BE2C (cell line): Measurements from ENCODE around the gene PTH2R.
"Not testable (repeated sequence)": the region's sequence is repeated elsewhere in the genome, so short reads cannot be mapped to it uniquely, and the experiment has no call there.

Experiments used
- DNase-seq: peaks from one replicate; pipeline ENCODE4 v3.0.0-alpha.2; 2020
- H3K27me3 ChIP-seq: fragments of 250-450 bp; sonication (Bioruptor Pico); 2 replicates; pipeline ENCODE4 v1.5.1; 2020; ENCODE audit warnings: mild to moderate bottlenecking
- H3K36me3 ChIP-seq: fragments of 250-450 bp; sonication (Bioruptor Pico); 2 replicates; pipeline ENCODE4 v1.5.1; 2020; ENCODE audit warnings: mild to moderate bottlenecking
- H3K4me1 ChIP-seq: fragments of 250-450 bp; sonication (Bioruptor Pico); 2 replicates; pipeline ENCODE4 v1.5.1; 2020
- H3K4me3 ChIP-seq: 2 replicates; pipeline ENCODE4 v1.5.1; 2011; ENCODE audit warnings: low read depth, low read length
- H3K9me3 ChIP-seq: fragments of 250-450 bp; sonication (Bioruptor Pico); 2 replicates; pipeline ENCODE4 v1.5.1; 2020
- TF ChIP-seq, protein P1 (sequence below): IDR thresholded peaks from 2 replicates; pipeline ENCODE4 v1.5.1; 2012; ENCODE audit warnings: mild to moderate bottlenecking, low read depth, low read length

The PTH2R gene

DNA sequence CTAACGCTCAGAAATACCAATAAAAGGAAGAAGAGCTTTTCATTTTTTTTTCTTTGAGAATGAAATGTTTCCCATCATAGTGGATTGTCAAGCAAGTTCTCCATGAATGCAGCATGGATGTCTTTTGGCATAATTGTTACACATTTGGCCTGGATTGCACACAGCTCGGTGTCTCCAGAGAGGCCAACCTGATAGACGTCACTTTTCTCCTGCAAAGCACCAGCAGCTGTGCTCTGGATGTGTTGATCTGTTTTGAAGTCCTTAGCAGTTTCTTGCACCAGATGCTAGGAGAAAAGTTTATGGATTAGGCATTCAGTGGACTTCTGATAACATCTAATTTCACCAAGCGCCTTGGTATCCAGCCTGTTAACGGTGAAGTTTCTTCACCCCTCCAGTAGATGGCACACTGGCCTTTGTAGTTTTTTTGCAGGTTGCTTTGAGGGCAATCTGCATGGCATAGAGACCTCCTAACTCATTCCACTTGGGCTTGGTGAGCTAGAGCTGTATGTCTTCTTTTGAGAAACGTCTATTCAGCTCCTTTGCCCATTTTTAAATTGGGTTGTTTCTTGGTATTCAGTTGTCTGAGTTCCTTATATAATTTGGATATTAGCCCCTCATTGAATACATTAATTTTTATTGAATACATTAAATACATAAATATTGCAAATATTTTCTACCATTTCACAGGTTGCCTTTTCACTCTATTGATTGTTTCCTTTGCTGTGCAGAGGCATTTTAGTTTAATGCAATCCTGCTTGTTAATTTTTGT lies 59.7 kb downstream of the PTH2R start:
- no peak overlapping the region for H3K4me3 ChIP-seq
- peaks cover 6% of the 10 kb centered on the region for H3K4me1 ChIP-seq
- DNase-seq: peak; percentile 68
- H3K36me3 ChIP-seq: no peaks in the 10 kb centered on the region
- H3K9me3 ChIP-seq: no peaks in the 10 kb centered on the region
- TF ChIP-seq, protein P1, sequence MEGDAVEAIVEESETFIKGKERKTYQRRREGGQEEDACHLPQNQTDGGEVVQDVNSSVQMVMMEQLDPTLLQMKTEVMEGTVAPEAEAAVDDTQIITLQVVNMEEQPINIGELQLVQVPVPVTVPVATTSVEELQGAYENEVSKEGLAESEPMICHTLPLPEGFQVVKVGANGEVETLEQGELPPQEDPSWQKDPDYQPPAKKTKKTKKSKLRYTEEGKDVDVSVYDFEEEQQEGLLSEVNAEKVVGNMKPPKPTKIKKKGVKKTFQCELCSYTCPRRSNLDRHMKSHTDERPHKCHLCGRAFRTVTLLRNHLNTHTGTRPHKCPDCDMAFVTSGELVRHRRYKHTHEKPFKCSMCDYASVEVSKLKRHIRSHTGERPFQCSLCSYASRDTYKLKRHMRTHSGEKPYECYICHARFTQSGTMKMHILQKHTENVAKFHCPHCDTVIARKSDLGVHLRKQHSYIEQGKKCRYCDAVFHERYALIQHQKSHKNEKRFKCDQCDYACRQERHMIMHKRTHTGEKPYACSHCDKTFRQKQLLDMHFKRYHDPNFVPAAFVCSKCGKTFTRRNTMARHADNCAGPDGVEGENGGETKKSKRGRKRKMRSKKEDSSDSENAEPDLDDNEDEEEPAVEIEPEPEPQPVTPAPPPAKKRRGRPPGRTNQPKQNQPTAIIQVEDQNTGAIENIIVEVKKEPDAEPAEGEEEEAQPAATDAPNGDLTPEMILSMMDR: peak; percentile 92
- H3K27me3 ChIP-seq: no peaks in the 10 kb centered on the region

DNA sequence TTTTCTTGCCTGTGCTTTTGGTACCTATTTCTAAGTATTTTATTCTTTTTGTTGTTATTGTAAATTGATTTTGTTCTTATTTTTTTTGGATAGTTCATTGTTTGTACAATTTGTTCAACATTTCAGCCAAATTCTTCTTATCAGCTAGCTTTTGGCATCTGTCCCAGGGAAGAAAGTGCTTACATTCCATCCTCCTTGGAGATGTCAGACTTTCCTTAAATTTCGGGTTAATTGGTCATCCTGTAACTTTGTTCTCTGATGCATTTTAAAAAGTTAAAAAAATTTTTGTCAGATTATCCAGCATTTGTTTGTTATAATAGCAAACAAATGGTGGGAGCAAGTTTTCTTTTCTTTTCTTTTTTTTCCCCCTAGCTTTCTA lies 60.3 kb downstream of the PTH2R start:
- no peak for DNase-seq
- H3K27me3 ChIP-seq: no peaks in the 10 kb centered on the region
- H3K36me3 ChIP-seq: no peaks in the 10 kb centered on the region
- TF ChIP-seq, protein P1: no peak
- no peak overlapping the region for H3K4me3 ChIP-seq
- H3K4me1 ChIP-seq: peaks cover 6% of the 10 kb centered on the region
- H3K9me3 ChIP-seq: no peaks in the 10 kb centered on the region

DNA sequence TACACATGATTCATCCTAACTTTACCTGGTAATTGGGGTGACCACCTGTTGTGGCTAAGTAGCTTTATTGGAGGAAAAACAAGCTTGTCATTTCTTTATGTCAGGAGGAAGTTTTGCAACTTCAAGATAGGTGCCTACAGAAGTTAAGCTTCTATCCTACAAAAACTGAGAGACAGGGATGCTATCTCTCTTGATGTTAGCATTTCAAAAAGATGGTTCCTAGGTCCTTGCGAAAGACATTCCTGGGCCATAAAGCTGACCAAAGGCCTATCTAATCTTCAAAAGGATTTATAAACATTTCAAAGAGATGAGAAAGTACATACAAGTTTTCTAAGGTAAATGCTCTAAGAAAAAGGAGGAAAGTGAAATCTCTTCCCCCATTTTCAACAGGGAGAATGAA lies 61.0 kb downstream of the PTH2R start:
- no peak for DNase-seq
- Histone ChIP-seq H3K4me3 (no peak overlapping the region), H3K4me1 (peaks cover 6% of the 10 kb centered on the region), H3K27me3 (no peaks in the 10 kb centered on the region), H3K36me3 (no peaks in the 10 kb centered on the region), H3K9me3 (no peaks in the 10 kb centered on the region)
- TF ChIP-seq, protein P1: no peak

DNA sequence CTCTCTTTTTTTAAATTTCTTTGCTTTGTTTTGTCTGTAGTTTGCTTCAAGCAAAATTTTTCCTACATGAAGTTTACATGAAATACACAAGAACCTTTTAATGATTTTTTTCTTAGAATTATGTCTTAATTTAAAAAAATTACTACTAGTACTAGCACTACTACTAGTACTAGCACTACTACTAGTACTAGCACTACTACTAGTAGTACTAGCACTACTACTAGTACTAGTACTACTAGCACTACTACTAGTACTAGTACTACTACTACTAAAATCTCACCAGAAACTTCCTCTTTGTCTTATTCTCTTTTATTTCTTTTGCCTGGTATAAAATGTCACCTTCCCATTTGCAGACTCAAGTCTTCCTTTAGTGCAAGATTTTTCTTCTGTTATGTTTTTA lies 71.1 kb downstream of the PTH2R start:
- TF ChIP-seq, protein P1: no peak
- Histone ChIP-seq H3K27me3 (no peaks in the 10 kb centered on the region), H3K4me1 (0 out of 2 replicates have a peak, but pooled peaks cover 2% of the 10 kb centered on the region), H3K4me3 (no peak overlapping the region), H3K36me3 (no peaks in the 10 kb centered on the region), H3K9me3 (no peaks in the 10 kb centered on the region)
- no peak for DNase-seq

DNA sequence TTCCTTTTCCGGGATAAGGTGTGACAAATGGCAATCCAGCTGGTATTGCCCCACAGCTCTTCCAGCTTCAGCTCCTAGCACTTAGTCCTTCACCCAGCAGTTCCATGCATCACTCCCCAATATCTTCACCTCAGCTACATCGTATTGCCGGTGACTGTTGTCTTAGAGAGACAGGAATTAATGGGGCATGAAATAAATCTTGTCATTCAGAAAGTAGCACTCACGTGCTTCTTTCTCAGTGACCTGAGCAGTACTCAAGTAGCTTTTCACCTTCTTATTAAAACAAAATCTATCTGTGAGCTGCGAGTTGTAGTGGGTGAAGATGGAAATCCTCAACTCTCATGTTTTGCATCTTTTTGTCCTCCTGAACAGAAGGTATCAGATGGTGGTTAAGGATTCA lies 72.8 kb downstream of the PTH2R start:
- 0 out of 2 replicates have a peak, but pooled peaks cover 2% of the 10 kb centered on the region for H3K4me1 ChIP-seq
- TF ChIP-seq, protein P1: no peak
- H3K27me3 ChIP-seq: no peaks in the 10 kb centered on the region
- no peaks in the 10 kb centered on the region for H3K9me3 ChIP-seq
- H3K4me3 ChIP-seq: no peak overlapping the region
- no peak for DNase-seq
- no peaks in the 10 kb centered on the region for H3K36me3 ChIP-seq

DNA sequence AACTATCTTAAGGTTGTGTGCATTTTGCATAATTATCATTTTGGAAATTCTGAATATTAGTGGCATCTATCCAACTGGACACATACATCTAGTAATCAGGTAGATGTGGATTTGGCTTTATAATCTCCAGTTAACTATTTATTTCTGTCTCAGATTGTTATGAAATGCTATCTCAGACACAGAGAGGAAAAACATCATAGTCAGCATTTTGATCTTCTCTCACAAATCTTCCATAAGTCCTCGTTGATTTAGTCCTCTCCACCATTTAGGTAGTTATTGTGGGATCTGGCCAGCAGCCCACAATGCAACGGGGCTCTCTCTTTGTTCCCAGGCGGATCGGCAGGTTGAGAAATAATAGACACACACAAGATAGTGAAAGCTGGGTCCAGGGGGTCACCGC lies 75.4 kb downstream of the PTH2R start:
- not testable (repeated sequence) for H3K36me3 ChIP-seq, H3K4me1 ChIP-seq, H3K27me3 ChIP-seq, H3K9me3 ChIP-seq, DNase-seq, H3K4me3 ChIP-seq

DNA sequence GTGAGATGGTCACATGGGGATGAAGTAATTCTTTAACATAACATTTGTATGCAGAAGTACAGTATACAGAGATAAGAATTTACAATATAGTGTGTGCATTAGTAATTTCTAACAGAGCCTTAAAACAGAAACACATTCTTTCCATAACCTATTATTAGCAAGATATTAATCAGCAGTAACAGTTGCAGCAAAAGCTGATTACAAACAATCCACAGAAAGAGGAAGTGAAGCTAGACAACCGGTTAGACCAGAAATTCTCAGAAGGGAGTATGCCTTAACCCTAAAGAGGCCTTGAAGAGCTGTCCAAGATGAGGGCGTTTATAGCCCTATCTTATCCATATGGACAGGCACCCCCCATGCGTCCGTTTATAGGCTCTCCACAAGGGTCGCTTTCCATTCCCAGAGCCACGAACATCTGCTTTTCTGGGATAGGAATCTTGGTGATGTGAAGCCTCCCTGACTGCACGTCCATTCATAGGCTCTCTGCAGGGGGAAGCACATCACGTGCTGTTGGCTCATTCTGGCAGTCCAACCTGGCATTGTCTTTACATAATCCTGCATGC lies 75.9 kb downstream of the PTH2R start:
- not testable (repeated sequence) for H3K4me1 ChIP-seq, H3K27me3 ChIP-seq, DNase-seq, H3K36me3 ChIP-seq, H3K4me3 ChIP-seq, H3K9me3 ChIP-seq
